MCF 10A (cell line): ENCODE results near the gene ARHGAP9. TPM values are rescaled to one million over a fixed set of nuclear protein-coding genes. Genes with fewer than 3 reads are reported as not detected.

Experiments
- BruUV-seq: library from RNA; stranded (reverse); fragments of 400-500 nt; replicated peaks from 2 replicates; lab custom pipeline; 2021; lab: Mats Ljungman, UMichigan
- CTCF ChIA-PET: fragments of 300-600 bp; sonication (Branson Sonifier 250); formaldehyde crosslinking; extraction: SDS; loops from one replicate; lab custom pipeline; 2021; ENCODE audit warnings: antibody characterized with exemption, inconsistent platforms; lab: Yijun Ruan, JAX
- POLR2A ChIA-PET: fragments of 300-600, 350-650 bp; sonication (Branson Sonifier 250); formaldehyde crosslinking; extraction: SDS; loops from one replicate; lab custom pipeline; 2020; ENCODE audit warnings: antibody characterized with exemption, inconsistent platforms; lab: Yijun Ruan, JAX
- DNase-seq: peaks from one replicate; pipeline ENCODE4 v3.0.0-alpha.2; 2018; ENCODE audit not compliant: unreplicated experiment
- H3K27ac Mint-ChIP-seq: one replicate; pipeline ENCODE4 v1.8.0; 2022; ENCODE audit warnings: mild to moderate bottlenecking, low read depth, mixed read lengths; ENCODE audit not compliant: unreplicated experiment
- H3K27me3 Mint-ChIP-seq: one replicate; pipeline ENCODE4 v1.8.0; 2022; ENCODE audit warnings: mixed read lengths; ENCODE audit not compliant: insufficient read depth, unreplicated experiment
- H3K36me3 Mint-ChIP-seq: one replicate; pipeline ENCODE4 v1.8.0; 2022; ENCODE audit warnings: mild to moderate bottlenecking, moderate library complexity, mixed read lengths; ENCODE audit not compliant: insufficient read depth, unreplicated experiment
- H3K4me1 Mint-ChIP-seq: one replicate; pipeline ENCODE4 v1.8.0; 2022; ENCODE audit warnings: mixed read lengths; ENCODE audit not compliant: insufficient read depth, unreplicated experiment
- H3K4me3 Mint-ChIP-seq: one replicate; pipeline ENCODE4 v1.8.0; 2022; ENCODE audit warnings: mild to moderate bottlenecking, moderate library complexity, mixed read lengths; ENCODE audit not compliant: unreplicated experiment
- H3K9me3 Mint-ChIP-seq: one replicate; pipeline ENCODE4 v1.8.0; 2022; ENCODE audit warnings: mixed read lengths; ENCODE audit not compliant: unreplicated experiment
- CTCF ChIP-seq: fragments of 200-600 bp; IDR thresholded peaks from one replicate; pipeline ENCODE4 v1.8.0; 2022; ENCODE audit warnings: antibody characterized with exemption, mild to moderate bottlenecking; ENCODE audit not compliant: unreplicated experiment
- intact Hi-C: fragments of 100-400 bp; cut with micrococcal nuclease; formaldehyde crosslinking; loops from 2 replicates; pipeline ENCODE4 v1.14.1; 2022
- total RNA-seq: library from RNA; stranded (reverse); gene quantifications from 2 replicates; pipeline ENCODE4 v1.2.3, GENCODE V29; 2022

The ARHGAP9 gene
- total RNA-seq, 1 experiment from 2014 or later = 1.1 TPM

DNA sequence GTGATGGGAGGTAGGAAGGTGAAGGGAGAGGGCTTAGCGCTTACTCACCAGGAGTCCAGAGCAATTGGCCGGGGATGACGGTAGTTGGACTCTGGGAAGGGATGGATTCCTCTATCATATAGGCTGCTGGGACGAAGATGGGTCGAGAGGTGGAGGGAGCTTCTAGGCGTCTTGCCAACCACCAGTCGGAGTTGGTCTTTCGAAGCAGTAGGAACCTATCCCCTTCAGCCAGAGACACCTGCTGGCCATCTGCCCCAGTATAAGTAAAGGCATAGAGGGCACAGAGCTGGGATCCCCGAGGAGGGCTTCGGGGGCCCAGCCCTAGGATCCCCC lies 657 bp downstream of the ARHGAP9 start:
- no peak for DNase-seq
- BruUV-seq = no TSS peak
- H3K9me3 Mint-ChIP-seq = no peaks in the 10 kb centered on the region
- no peaks in the 10 kb centered on the region for H3K36me3 Mint-ChIP-seq
- ChIA-PET POLR2A (no interaction called here), CTCF (interaction anchor here (0.8 to 2.4 kb wide), 2 partner anchors 16 to 24 kb away, joined by 3 to 10 read pairs; partner anchors contain the start of gene INHBE)
- H3K4me1 Mint-ChIP-seq = peaks cover 13% of the 10 kb centered on the region
- TF ChIP-seq CTCF = no peak
- intact Hi-C loops = no loop called here
- no peak overlapping the region for H3K27ac Mint-ChIP-seq
- H3K27me3 Mint-ChIP-seq = peaks cover 81% of the 10 kb centered on the region
- no peak overlapping the region for H3K4me3 Mint-ChIP-seq

- CTCF ChIA-PET = interaction anchor here (0.8 to 1.0 kb wide), 2 partner anchors 9 to 15 kb away, joined by 3 to 4 read pairs; no protein-coding TSS in a partner anchor
- H3K9me3 Mint-ChIP-seq = no peaks in the 10 kb centered on the region
- peaks cover 7% of the 10 kb centered on the region for H3K4me1 Mint-ChIP-seq
- no peaks in the 10 kb centered on the region for H3K36me3 Mint-ChIP-seq
- no peak overlapping the region for H3K4me3 Mint-ChIP-seq
- no peak for TF ChIP-seq CTCF
- intact Hi-C loops = no loop called here
- POLR2A ChIA-PET = no interaction called here
- H3K27me3 Mint-ChIP-seq = peaks cover 83% of the 10 kb centered on the region
- no TSS peak for BruUV-seq
- peak; percentile 40 for DNase-seq
- H3K27ac Mint-ChIP-seq = no peak overlapping the region
Observed at GRCh38 chr12:57477710-57478681, 1.7 kb downstream of the ARHGAP9 start.

DNA sequence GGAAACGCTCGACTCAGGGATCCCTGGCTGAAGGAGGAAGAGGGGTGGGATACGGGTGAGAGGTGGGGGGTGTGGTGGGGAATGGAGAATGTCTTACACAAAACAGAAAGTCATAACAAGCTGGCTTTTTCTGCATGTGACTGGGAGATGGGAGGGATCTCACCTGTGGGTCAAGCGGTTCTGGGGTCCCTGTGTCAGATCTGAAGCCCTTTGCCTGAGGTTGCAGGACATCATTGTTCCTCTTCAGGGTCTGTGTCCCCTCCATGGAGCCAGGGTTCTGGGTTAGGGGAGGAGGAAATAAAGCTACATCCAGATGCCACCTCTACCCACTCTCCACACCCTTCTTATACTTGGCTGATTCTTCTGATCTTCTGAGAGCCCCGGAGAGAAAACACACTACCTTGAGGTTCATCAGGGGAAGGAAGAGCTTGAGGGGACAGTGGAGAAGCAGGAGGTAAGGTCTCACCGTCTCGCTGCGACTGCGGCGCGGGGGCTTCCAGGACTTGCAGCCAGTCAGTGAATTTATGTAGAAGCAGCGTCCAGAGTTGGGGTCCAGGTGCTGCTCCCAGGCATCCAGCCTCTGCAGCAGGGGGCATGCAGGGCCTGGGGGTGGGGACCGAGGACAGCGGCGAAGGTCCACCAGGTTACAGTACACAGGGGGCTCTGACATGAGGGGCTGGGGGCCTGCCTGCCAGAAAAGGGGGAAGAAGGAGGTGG lies 2.5 kb downstream of the ARHGAP9 start:
- intact Hi-C loops = no loop called here
- ChIA-PET POLR2A (no interaction called here), CTCF (interaction anchor here (1.0 kb wide), 1 partner anchor 10 kb away, joined by 4 read pairs; no protein-coding TSS in a partner anchor)
- BruUV-seq = no TSS peak
- Mint-ChIP-seq H3K4me3 (no peak overlapping the region), H3K27ac (no peak overlapping the region), H3K27me3 (peaks cover 89% of the 10 kb centered on the region), H3K36me3 (no peaks in the 10 kb centered on the region), H3K9me3 (no peaks in the 10 kb centered on the region), H3K4me1 (peaks cover 7% of the 10 kb centered on the region)
- no peak for TF ChIP-seq CTCF
- DNase-seq = no peak
